Stomach (tissue), 9 donors: ENCODE data around the gene NR4A3. TPM values are rescaled to one million over a fixed set of nuclear protein-coding genes. Genes with fewer than 3 reads are reported as not detected.
"Not testable (repeated sequence)": the region's sequence is repeated elsewhere in the genome, so short reads cannot be mapped to it uniquely, and the experiment has no call there.

ENCODE experiments used
- DNase-seq, 2 donors: peaks; one replicate each; pipeline versions ENCODE4 v3.0.0 to v3.0.0-alpha.2; 2013 to 2019
- H3K27ac ChIP-seq, 5 donors: fragments of 200-600 bp in 4 of 5; sonication (generic) in 4 of 5; one replicate each; pipeline ENCODE4 v1.5.1; 2013 to 2019; ENCODE audit warnings: mild to moderate bottlenecking in 1 of 5, moderate library complexity in 1 of 5
- H3K27me3 ChIP-seq, 3 donors: fragments of 200-600 bp; sonication (generic); one replicate each; pipeline ENCODE4 v1.5.1; 2017 to 2019; ENCODE audit warnings: mixed run types in 1 of 3
- H3K36me3 ChIP-seq, 4 donors: fragments of 200-600 bp; sonication (generic); 1 replicate in 3 of 4; 2 replicates in 1 of 4; pipeline ENCODE4 v1.5.1; 2016 to 2019
- H3K4me1 ChIP-seq, 4 donors: fragments of 200-600 bp; sonication (generic); one replicate each; pipeline ENCODE4 v1.5.1; 2016 to 2019
- H3K4me3 ChIP-seq, 4 donors: fragments of 200-600 bp; sonication (generic) in 3 of 4; one replicate each; pipeline ENCODE4 v1.5.1; 2016 to 2019; ENCODE audit warnings: mild to moderate bottlenecking in 1 of 4
- H3K9me3 ChIP-seq, 4 donors: fragments of 200-600 bp; sonication (generic); one replicate each; pipeline ENCODE4 v1.5.1; 2016 to 2019
- CTCF ChIP-seq, 7 experiments: fragments of 450-650 bp in 4 of 7; fragments of 200-600 bp in 3 of 7; sonication (generic) in 3 of 7; IDR thresholded peaks; one replicate each; pipeline ENCODE4 v1.5.1; 2016 to 2019; ENCODE audit warnings: antibody characterized with exemption in 7 of 7, control low read depth in 2 of 7, mild to moderate bottlenecking in 1 of 7
- EP300 ChIP-seq: sonication (generic); formaldehyde crosslinking; IDR thresholded peaks from one replicate; pipeline ENCODE4 v1.6.1; 2017; ENCODE audit warnings: antibody characterized with exemption
- POLR2A ChIP-seq, 4 donors: fragments of 450-650 bp; IDR thresholded peaks; one replicate each; pipeline ENCODE4 v1.6.1; 2016; ENCODE audit warnings: antibody characterized with exemption in 4 of 4, control low read depth in 2 of 4, mild to moderate bottlenecking in 1 of 4, moderate library complexity in 1 of 4
- POLR2AphosphoS5 ChIP-seq, 3 donors: sonication (generic); formaldehyde crosslinking; IDR thresholded peaks; one replicate each; pipeline ENCODE4 v1.6.1; 2016; ENCODE audit warnings: antibody characterized with exemption in 3 of 3
- WGBS, 5 donors: extraction: QIAGEN DNeasy Blood & Tissue Kit in 3 of 5; methylation state at CpG; one replicate each; pipeline versions ENCODE4 v1.1.5 to v1.1.7; 2013 to 2018; 5-methylcytosine and 5-hydroxymethylcytosine counted together
- intact Hi-C: fragments of 100-400 bp; cut with DNase I; formaldehyde crosslinking; loops from one replicate; pipeline ENCODE4 v1.15.1; 2023; ENCODE audit warnings: low total_unique reads
- polyA plus RNA-seq, 3 donors: library from polyadenylated mRNA; stranded (reverse); fragments of 200-250 nt; gene quantifications; one replicate each; pipeline ENCODE4 v1.2.3, GENCODE V29; 2013
- total RNA-seq, 5 donors: library from RNA; depleted of rRNA; stranded (reverse); fragments of >200 nt; gene quantifications; one replicate each; pipeline versions ENCODE4 v1.1.0 to v1.2.3, GENCODE V29; 2014 to 2016
- donor health status: healthy with polysubstance abuse.
- donor health status: Bipolar disorder and iron deficiency.
- donor health status: healthy.

NR4A3 gene
- total and polyA plus RNA-seq, 8 donors: 0.58 to 51.8 (median 3.2) TPM

DNA sequence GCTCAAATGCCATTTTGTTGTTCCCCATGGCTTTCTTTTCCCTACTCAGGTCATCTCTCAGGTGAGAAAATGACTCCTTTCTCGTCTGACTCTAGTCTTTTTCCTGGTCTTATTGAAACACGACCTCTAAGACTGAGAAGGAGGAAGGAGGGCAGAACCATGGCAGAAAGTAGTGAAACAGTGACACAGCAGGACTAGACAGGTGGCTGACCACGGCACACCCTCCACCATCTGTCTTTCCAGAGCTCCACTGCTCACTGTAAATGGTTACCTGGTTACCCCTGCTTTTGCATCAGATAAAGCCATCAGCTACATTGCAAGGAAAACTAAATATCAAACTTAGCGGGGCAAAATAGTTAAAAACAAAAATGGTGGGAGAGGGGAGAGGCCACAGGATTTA, 30.9 kb downstream of the NR4A3 start:
- Histone ChIP-seq H3K4me3 (no peak overlapping the region), H3K27me3 (no peaks in the 10 kb centered on the region), H3K27ac (no peak overlapping the region), H3K9me3 (no peaks in the 10 kb centered on the region), H3K4me1 (peaks cover 14 to 18% (median 17%) of the 10 kb centered on the region in 4 donors), H3K36me3 (peaks cover 0 to 22% (median 2%) of the 10 kb centered on the region in 4 donors)
- intact Hi-C loops: no loop called here
- 76 to 89% (median 86%) methylated on average over 4 of the region's 4 CpGs for WGBS, 5 donors
- peak in 1 of 2 donors; percentile 38 for DNase-seq
- TF ChIP-seq POLR2AphosphoS5 (IDR thresholded peaks at IDR 0.05): no peak
- no peak for TF ChIP-seq CTCF (IDR thresholded peaks at IDR 0.05)
- TF ChIP-seq POLR2A (IDR thresholded peaks at IDR 0.05): no peak
- TF ChIP-seq EP300: no peak

GRCh38 chr9:99855467-99856176, 33.9 kb downstream of the NR4A3 start:
- Histone ChIP-seq H3K36me3 (peaks cover 0 to 10% (median 0%) of the 10 kb centered on the region in 4 donors), H3K4me1 (peaks cover 9 to 10% (median 10%) of the 10 kb centered on the region in 4 donors), H3K27ac (no peak overlapping the region), H3K27me3 (no peaks in the 10 kb centered on the region), H3K4me3 (no peak overlapping the region), H3K9me3 (no peaks in the 10 kb centered on the region)
- intact Hi-C loops: no loop called here
- WGBS, 5 donors: 81 to 90% (median 85%) methylated on average over 8 of the region's 8 CpGs
- TF ChIP-seq POLR2A (IDR thresholded peaks at IDR 0.05) (no peak), CTCF (IDR thresholded peaks at IDR 0.05) (no peak), POLR2AphosphoS5 (IDR thresholded peaks at IDR 0.05) (no peak), EP300 (no peak)
- DNase-seq: no peak

- DNase-seq, H3K36me3 ChIP-seq, H3K27ac ChIP-seq, intact Hi-C loops, H3K4me1 ChIP-seq, H3K27me3 ChIP-seq, H3K4me3 ChIP-seq, H3K9me3 ChIP-seq: not testable (repeated sequence)
- 94 to 98% (median 95%) methylated on average over 3 of the region's 3 CpGs for WGBS, 5 donors
Measured at GRCh38 chr9:99857576-99857975, 35.9 kb downstream of the NR4A3 start.

DNA sequence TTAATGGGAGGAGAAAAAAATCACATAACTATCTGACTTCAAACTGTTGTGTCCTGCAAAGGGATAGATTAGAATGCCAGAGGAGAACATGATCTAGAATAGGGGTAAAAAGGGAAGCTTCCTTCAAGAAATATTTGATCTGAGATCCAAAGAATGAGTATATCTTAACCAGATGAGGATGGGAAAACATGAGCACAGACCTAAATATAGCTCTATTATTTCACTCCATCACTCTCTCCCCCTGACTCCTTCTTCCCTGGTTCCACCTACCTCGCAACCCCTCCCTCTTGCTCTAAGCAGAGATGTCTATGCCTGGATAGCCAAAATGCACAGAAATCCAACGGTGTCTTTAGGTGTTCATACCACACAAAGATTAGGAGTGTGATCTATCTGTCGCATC, 36.4 kb downstream of the NR4A3 start:
- no peak overlapping the region for H3K4me3 ChIP-seq
- no peaks in the 10 kb centered on the region for H3K4me1 ChIP-seq
- H3K9me3 ChIP-seq: no peaks in the 10 kb centered on the region
- TF ChIP-seq POLR2A (IDR thresholded peaks at IDR 0.05) (no peak), CTCF (IDR thresholded peaks at IDR 0.05) (no peak), EP300 (no peak)
- intact Hi-C loops: no loop called here
- no peak overlapping the region for H3K27ac ChIP-seq
- H3K27me3 ChIP-seq: no peaks in the 10 kb centered on the region
- WGBS, 5 donors: 93 to 97% (median 93%) methylated on average over 3 of the region's 3 CpGs
- H3K36me3 ChIP-seq: no peaks in the 10 kb centered on the region
- DNase-seq: no peak

- Histone ChIP-seq H3K4me1 (no peaks in the 10 kb centered on the region), H3K36me3 (peaks cover 0 to 8% (median 0%) of the 10 kb centered on the region in 4 donors), H3K4me3 (no peak overlapping the region), H3K27ac (no peak overlapping the region), H3K27me3 (no peaks in the 10 kb centered on the region), H3K9me3 (no peaks in the 10 kb centered on the region)
- no peak for TF ChIP-seq EP300
- no peak for TF ChIP-seq CTCF (IDR thresholded peaks at IDR 0.05)
- TF ChIP-seq POLR2A (IDR thresholded peaks at IDR 0.05): no peak
- no peak for TF ChIP-seq POLR2AphosphoS5 (IDR thresholded peaks at IDR 0.05)
- intact Hi-C loops: no loop called here
- DNase-seq: peak in 1 of 2 donors; percentile 27
- WGBS, 5 donors: 69 to 78% (median 73%) methylated on average over 5 of the region's 5 CpGs
Measured at GRCh38 chr9:99859243-99859980, 37.7 kb downstream of the NR4A3 start.
